Measurements from ENCODE around the gene SH3D19.

GRCh38 chr4:151233600-151233999 lies 91.8 kb downstream of the SH3D19 start:
- TF ChIP-seq CTCF (IDR thresholded peaks at IDR 0.05; ENCODE audit: insufficient read depth, low read length, poor library complexity, severe bottlenecking) (no peak), EZH2phosphoT487 (conservative IDR thresholded peaks at IDR 0.05; ENCODE audit: low read length) (no peak)
